ENCODE results near the gene PHF21A.

The PHF21A gene

GRCh38 chr11:46064221-46064620 lies 57.0 kb downstream of the PHF21A start:
- Histone ChIP-seq H3K9me3 (ENCODE audit: control insufficient read depth in 1 of 2, low read length in 2 of 2) (no peaks in the 10 kb centered on the region), H3K9ac (ENCODE audit: low read depth in 1 of 2, low read length in 2 of 2) (no peak overlapping the region), H3K27me3 (ENCODE audit: control insufficient read depth in 1 of 2, insufficient read depth in 2 of 2, low read length in 2 of 2) (no peaks in the 10 kb centered on the region), H3K27ac (ENCODE audit: low read depth, low read length) (no peak overlapping the region), H3K36me3 (ENCODE audit: control insufficient read depth in 1 of 2, insufficient read depth in 2 of 2, low read length in 2 of 2) (peaks cover 4 to 6% of the 10 kb centered on the region in 2 donors), H3K4me3 (ENCODE audit: low read depth in 1 of 2, low read length in 2 of 2) (no peak overlapping the region), H3K4me1 (ENCODE audit: control insufficient read depth in 1 of 2, insufficient read depth in 2 of 2, low read length in 2 of 2) (no peaks in the 10 kb centered on the region)

- no peaks in the 10 kb centered on the region for H3K27me3 ChIP-seq (ENCODE audit: control insufficient read depth in 1 of 2, insufficient read depth in 2 of 2, low read length in 2 of 2)
- H3K4me3 ChIP-seq (ENCODE audit: low read depth in 1 of 2, low read length in 2 of 2), result no peak overlapping the region
- no peaks in the 10 kb centered on the region for H3K4me1 ChIP-seq (ENCODE audit: control insufficient read depth in 1 of 2, insufficient read depth in 2 of 2, low read length in 2 of 2)
- H3K27ac ChIP-seq (ENCODE audit: low read depth, low read length), result no peak overlapping the region
- no peaks in the 10 kb centered on the region for H3K9me3 ChIP-seq (ENCODE audit: control insufficient read depth in 1 of 2, low read length in 2 of 2)
- no peak overlapping the region for H3K9ac ChIP-seq (ENCODE audit: low read depth in 1 of 2, low read length in 2 of 2)
- H3K36me3 ChIP-seq (ENCODE audit: control insufficient read depth in 1 of 2, insufficient read depth in 2 of 2, low read length in 2 of 2), result peaks cover 4 to 6% of the 10 kb centered on the region in 2 donors
Measured at GRCh38 chr11:46063138-46063537, 58.1 kb downstream of the PHF21A start.

GRCh38 chr11:46060013-46060412 lies 61.2 kb downstream of the PHF21A start:
- Histone ChIP-seq H3K4me1 (ENCODE audit: control insufficient read depth in 1 of 2, insufficient read depth in 2 of 2, low read length in 2 of 2) (no peaks in the 10 kb centered on the region), H3K9ac (ENCODE audit: low read depth in 1 of 2, low read length in 2 of 2) (no peak overlapping the region), H3K4me3 (ENCODE audit: low read depth in 1 of 2, low read length in 2 of 2) (no peak overlapping the region), H3K9me3 (ENCODE audit: control insufficient read depth in 1 of 2, low read length in 2 of 2) (no peaks in the 10 kb centered on the region), H3K36me3 (ENCODE audit: control insufficient read depth in 1 of 2, insufficient read depth in 2 of 2, low read length in 2 of 2) (no peaks in the 10 kb centered on the region), H3K27me3 (ENCODE audit: control insufficient read depth in 1 of 2, insufficient read depth in 2 of 2, low read length in 2 of 2) (no peaks in the 10 kb centered on the region), H3K27ac (ENCODE audit: low read depth, low read length) (no peak overlapping the region)

GRCh38 chr11:46057489-46057888 lies 63.8 kb downstream of the PHF21A start:
- Histone ChIP-seq H3K9ac (ENCODE audit: low read depth in 1 of 2, low read length in 2 of 2) (no peak overlapping the region), H3K9me3 (ENCODE audit: control insufficient read depth in 1 of 2, low read length in 2 of 2) (no peaks in the 10 kb centered on the region), H3K27ac (ENCODE audit: low read depth, low read length) (no peak overlapping the region), H3K27me3 (ENCODE audit: control insufficient read depth in 1 of 2, insufficient read depth in 2 of 2, low read length in 2 of 2) (no peaks in the 10 kb centered on the region), H3K36me3 (ENCODE audit: control insufficient read depth in 1 of 2, insufficient read depth in 2 of 2, low read length in 2 of 2) (no peaks in the 10 kb centered on the region), H3K4me1 (ENCODE audit: control insufficient read depth in 1 of 2, insufficient read depth in 2 of 2, low read length in 2 of 2) (no peaks in the 10 kb centered on the region), H3K4me3 (ENCODE audit: low read depth in 1 of 2, low read length in 2 of 2) (no peak overlapping the region)

GRCh38 chr11:46055371-46055770 lies 65.9 kb downstream of the PHF21A start:
- Histone ChIP-seq H3K27ac (ENCODE audit: low read depth, low read length) (no peak overlapping the region), H3K4me1 (ENCODE audit: control insufficient read depth in 1 of 2, insufficient read depth in 2 of 2, low read length in 2 of 2) (no peaks in the 10 kb centered on the region), H3K9ac (ENCODE audit: low read depth in 1 of 2, low read length in 2 of 2) (no peak overlapping the region), H3K4me3 (ENCODE audit: low read depth in 1 of 2, low read length in 2 of 2) (no peak overlapping the region), H3K9me3 (ENCODE audit: control insufficient read depth in 1 of 2, low read length in 2 of 2) (no peaks in the 10 kb centered on the region), H3K27me3 (ENCODE audit: control insufficient read depth in 1 of 2, insufficient read depth in 2 of 2, low read length in 2 of 2) (no peaks in the 10 kb centered on the region), H3K36me3 (ENCODE audit: control insufficient read depth in 1 of 2, insufficient read depth in 2 of 2, low read length in 2 of 2) (no peaks in the 10 kb centered on the region)

GRCh38 chr11:46051102-46051501 lies 70.2 kb downstream of the PHF21A start:
- Histone ChIP-seq H3K4me3 (ENCODE audit: low read depth in 1 of 2, low read length in 2 of 2) (no peak overlapping the region), H3K4me1 (ENCODE audit: control insufficient read depth in 1 of 2, insufficient read depth in 2 of 2, low read length in 2 of 2) (no peaks in the 10 kb centered on the region), H3K36me3 (ENCODE audit: control insufficient read depth in 1 of 2, insufficient read depth in 2 of 2, low read length in 2 of 2) (no peaks in the 10 kb centered on the region), H3K9me3 (ENCODE audit: control insufficient read depth in 1 of 2, low read length in 2 of 2) (no peaks in the 10 kb centered on the region), H3K27ac (ENCODE audit: low read depth, low read length) (no peak overlapping the region), H3K9ac (ENCODE audit: low read depth in 1 of 2, low read length in 2 of 2) (no peak overlapping the region), H3K27me3 (ENCODE audit: control insufficient read depth in 1 of 2, insufficient read depth in 2 of 2, low read length in 2 of 2) (no peaks in the 10 kb centered on the region)

- no peaks in the 10 kb centered on the region for H3K36me3 ChIP-seq (ENCODE audit: control insufficient read depth in 1 of 2, insufficient read depth in 2 of 2, low read length in 2 of 2)
- no peak overlapping the region for H3K9ac ChIP-seq (ENCODE audit: low read depth in 1 of 2, low read length in 2 of 2)
- H3K27me3 ChIP-seq (ENCODE audit: control insufficient read depth in 1 of 2, insufficient read depth in 2 of 2, low read length in 2 of 2), result no peaks in the 10 kb centered on the region
- no peak overlapping the region for H3K27ac ChIP-seq (ENCODE audit: low read depth, low read length)
- no peaks in the 10 kb centered on the region for H3K4me1 ChIP-seq (ENCODE audit: control insufficient read depth in 1 of 2, insufficient read depth in 2 of 2, low read length in 2 of 2)
- H3K4me3 ChIP-seq (ENCODE audit: low read depth in 1 of 2, low read length in 2 of 2), result no peak overlapping the region
- H3K9me3 ChIP-seq (ENCODE audit: control insufficient read depth in 1 of 2, low read length in 2 of 2), result no peaks in the 10 kb centered on the region
Measured at GRCh38 chr11:46050662-46051061, 70.6 kb downstream of the PHF21A start.

- H3K4me1 ChIP-seq (ENCODE audit: control insufficient read depth in 1 of 2, insufficient read depth in 2 of 2, low read length in 2 of 2), result no peaks in the 10 kb centered on the region
- no peak overlapping the region for H3K27ac ChIP-seq (ENCODE audit: low read depth, low read length)
Measured at GRCh38 chr11:46050003-46050461, 71.2 kb downstream of the PHF21A start.

GRCh38 chr11:46049325-46049897 lies 71.8 kb downstream of the PHF21A start:
- Histone ChIP-seq H3K4me3 (ENCODE audit: low read depth in 1 of 2, low read length in 2 of 2) (no peak overlapping the region), H3K9me3 (ENCODE audit: control insufficient read depth in 1 of 2, low read length in 2 of 2) (no peaks in the 10 kb centered on the region), H3K36me3 (ENCODE audit: control insufficient read depth in 1 of 2, insufficient read depth in 2 of 2, low read length in 2 of 2) (no peaks in the 10 kb centered on the region), H3K4me1 (ENCODE audit: control insufficient read depth in 1 of 2, insufficient read depth in 2 of 2, low read length in 2 of 2) (no peaks in the 10 kb centered on the region), H3K9ac (ENCODE audit: low read depth in 1 of 2, low read length in 2 of 2) (no peak overlapping the region), H3K27me3 (ENCODE audit: control insufficient read depth in 1 of 2, insufficient read depth in 2 of 2, low read length in 2 of 2) (no peaks in the 10 kb centered on the region), H3K27ac (ENCODE audit: low read depth, low read length) (no peak overlapping the region)

More at GRCh38 chr11:46050003-46050461, 71.2 kb downstream of the PHF21A start:
- Histone ChIP-seq H3K4me3 (ENCODE audit: low read depth in 1 of 2, low read length in 2 of 2) (no peak overlapping the region), H3K9me3 (ENCODE audit: control insufficient read depth in 1 of 2, low read length in 2 of 2) (no peaks in the 10 kb centered on the region), H3K27me3 (ENCODE audit: control insufficient read depth in 1 of 2, insufficient read depth in 2 of 2, low read length in 2 of 2) (no peaks in the 10 kb centered on the region), H3K9ac (ENCODE audit: low read depth in 1 of 2, low read length in 2 of 2) (no peak overlapping the region), H3K36me3 (ENCODE audit: control insufficient read depth in 1 of 2, insufficient read depth in 2 of 2, low read length in 2 of 2) (no peaks in the 10 kb centered on the region)

- H3K9ac ChIP-seq (ENCODE audit: low read depth in 1 of 2, low read length in 2 of 2), result no peak overlapping the region
- H3K36me3 ChIP-seq (ENCODE audit: control insufficient read depth in 1 of 2, insufficient read depth in 2 of 2, low read length in 2 of 2), result no peaks in the 10 kb centered on the region
- H3K27me3 ChIP-seq (ENCODE audit: control insufficient read depth in 1 of 2, insufficient read depth in 2 of 2, low read length in 2 of 2), result no peaks in the 10 kb centered on the region
- H3K4me1 ChIP-seq (ENCODE audit: control insufficient read depth in 1 of 2, insufficient read depth in 2 of 2, low read length in 2 of 2), result no peaks in the 10 kb centered on the region
- no peak overlapping the region for H3K4me3 ChIP-seq (ENCODE audit: low read depth in 1 of 2, low read length in 2 of 2)
- no peak overlapping the region for H3K27ac ChIP-seq (ENCODE audit: low read depth, low read length)
- no peaks in the 10 kb centered on the region for H3K9me3 ChIP-seq (ENCODE audit: control insufficient read depth in 1 of 2, low read length in 2 of 2)
Measured at GRCh38 chr11:46048198-46048597, 73.1 kb downstream of the PHF21A start.

GRCh38 chr11:46047520-46047919 lies 73.7 kb downstream of the PHF21A start:
- no peaks in the 10 kb centered on the region for H3K4me1 ChIP-seq (ENCODE audit: control insufficient read depth in 1 of 2, insufficient read depth in 2 of 2, low read length in 2 of 2)
- no peaks in the 10 kb centered on the region for H3K36me3 ChIP-seq (ENCODE audit: control insufficient read depth in 1 of 2, insufficient read depth in 2 of 2, low read length in 2 of 2)
- H3K27me3 ChIP-seq (ENCODE audit: control insufficient read depth in 1 of 2, insufficient read depth in 2 of 2, low read length in 2 of 2), result no peaks in the 10 kb centered on the region
- no peak overlapping the region for H3K4me3 ChIP-seq (ENCODE audit: low read depth in 1 of 2, low read length in 2 of 2)
- no peak overlapping the region for H3K9ac ChIP-seq (ENCODE audit: low read depth in 1 of 2, low read length in 2 of 2)
- H3K27ac ChIP-seq (ENCODE audit: low read depth, low read length), result no peak overlapping the region
- no peaks in the 10 kb centered on the region for H3K9me3 ChIP-seq (ENCODE audit: control insufficient read depth in 1 of 2, low read length in 2 of 2)

Measured in duodenal mucosa (tissue), 2 donors.